Gastroesophageal sphincter (tissue), 4 donors: ENCODE data around the gene CES2. TPM values are rescaled to one million over a fixed set of nuclear protein-coding genes. Genes with fewer than 3 reads are reported as not detected.
"Not testable (repeated sequence)": the region's sequence is repeated elsewhere in the genome, so short reads cannot be mapped to it uniquely, and the experiment has no call there.

Experiments
- ATAC-seq: fragments of 150-250 bp; one replicate; pipeline ENCODE4 v1.9.1; 2016; ENCODE audit warnings: mild to moderate bottlenecking, moderate library complexity
- H3K27ac ChIP-seq, 4 donors: fragments of 200-600 bp; sonication (generic) in 3 of 4; 1 replicate in 3 of 4; 2 replicates in 1 of 4; pipeline ENCODE4 v1.5.1; 2016 to 2019
- H3K27me3 ChIP-seq: fragments of 200-600 bp; sonication (generic); one replicate; pipeline ENCODE4 v1.5.1; 2019
- H3K36me3 ChIP-seq, 2 donors: fragments of 200-600 bp; sonication (generic); one replicate each; pipeline ENCODE4 v1.5.1; 2019; ENCODE audit warnings: control low read depth in 1 of 2
- H3K4me1 ChIP-seq, 3 donors: fragments of 200-600 bp; sonication (generic); 1 replicate in 2 of 3; 2 replicates in 1 of 3; pipeline ENCODE4 v1.5.1; 2016 to 2019; ENCODE audit warnings: control low read depth in 2 of 3
- H3K4me3 ChIP-seq, 2 donors: fragments of 200-600 bp; sonication (generic); one replicate each; pipeline ENCODE4 v1.5.1; 2019; ENCODE audit warnings: mild to moderate bottlenecking in 1 of 2, moderate library complexity in 1 of 2
- H3K9me3 ChIP-seq, 3 donors: fragments of 200-600 bp; sonication (generic); one replicate each; pipeline ENCODE4 v1.5.1; 2017 to 2019; ENCODE audit warnings: control low read depth in 2 of 3
- CTCF ChIP-seq, 4 experiments: fragments of 200-600 bp in 2 of 4; fragments of 450-650 bp in 2 of 4; sonication (generic) in 1 of 4; IDR thresholded peaks; one replicate each; pipeline ENCODE4 v1.5.1; 2017 to 2019; ENCODE audit warnings: antibody characterized with exemption in 4 of 4, mild to moderate bottlenecking in 2 of 4, moderate library complexity in 2 of 4
- EP300 ChIP-seq: sonication (generic); formaldehyde crosslinking; IDR thresholded peaks from one replicate; pipeline ENCODE4 v1.6.1; 2017; ENCODE audit warnings: antibody characterized with exemption, mild to moderate bottlenecking
- POLR2A ChIP-seq, 2 donors: fragments of 450-650 bp; IDR thresholded peaks; one replicate each; pipeline ENCODE4 v1.6.1; 2017; ENCODE audit warnings: antibody characterized with exemption in 2 of 2, mild to moderate bottlenecking in 2 of 2, moderate library complexity in 1 of 2
- POLR2AphosphoS5 ChIP-seq: sonication (generic); formaldehyde crosslinking; IDR thresholded peaks from one replicate; pipeline ENCODE4 v1.6.1; 2017; ENCODE audit warnings: antibody characterized with exemption
- WGBS, 2 donors: methylation state at CpG; one replicate each; pipeline ENCODE4 v1.1.5; 2018; ENCODE audit warnings: low coverage in 1 of 2; 5-methylcytosine and 5-hydroxymethylcytosine counted together
- total RNA-seq, 4 donors: library from RNA; depleted of rRNA; stranded (reverse); fragments of >200 nt; gene quantifications; one replicate each; pipeline ENCODE4 v1.1.0, GENCODE V29; 2016

Gene CES2
- total RNA-seq, 4 donors from 2014 or later, result 25.9 to 32.6 (median 26.3) TPM

- ATAC-seq, result peak; percentile 68
- Histone ChIP-seq H3K27me3 (no peaks in the 10 kb centered on the region), H3K27ac (peak overlapping the region in 3 of 4 donors; percentile 31 to 93 (median 38)), H3K36me3 (peaks cover 0 to 5% of the 10 kb centered on the region in 2 donors), H3K4me3 (no peak overlapping the region), H3K9me3 (no peaks in the 10 kb centered on the region), H3K4me1 (peaks cover 14 to 45% (median 18%) of the 10 kb centered on the region in 3 donors)
- WGBS, 2 donors, result 27 to 51% methylated on average over 6 to 10 of the region's 11 CpGs
- no peak for TF ChIP-seq POLR2A (IDR thresholded peaks at IDR 0.05)
- TF ChIP-seq CTCF (IDR thresholded peaks at IDR 0.05), result peak; percentile 77 to 93 (median 83)
- TF ChIP-seq POLR2AphosphoS5, result no peak
- no peak for TF ChIP-seq EP300
Measured at GRCh38 chr16:66894948-66895688, 40.2 kb upstream of the CES2 start.

- 83 to 94% methylated on average over 3 to 5 of the region's 5 CpGs for WGBS, 2 donors
- H3K27me3 ChIP-seq, result no peaks in the 10 kb centered on the region
- H3K4me1 ChIP-seq, result peaks cover 19 to 50% (median 23%) of the 10 kb centered on the region in 3 donors
- no peaks in the 10 kb centered on the region for H3K9me3 ChIP-seq
- no peak for ATAC-seq
- TF ChIP-seq EP300, result no peak
- no peak for TF ChIP-seq CTCF (IDR thresholded peaks at IDR 0.05)
- no peak for TF ChIP-seq POLR2AphosphoS5
- TF ChIP-seq POLR2A (IDR thresholded peaks at IDR 0.05), result no peak
- H3K36me3 ChIP-seq, result peaks cover 0 to 5% of the 10 kb centered on the region in 2 donors
- no peak overlapping the region for H3K4me3 ChIP-seq
- peak overlapping the region in 3 of 4 donors; percentile 31 to 93 (median 38) for H3K27ac ChIP-seq
Measured at GRCh38 chr16:66895689-66895979, 39.7 kb upstream of the CES2 start.

- peaks cover 21 to 54% (median 27%) of the 10 kb centered on the region in 3 donors for H3K4me1 ChIP-seq
- TF ChIP-seq EP300 (no peak), CTCF (IDR thresholded peaks at IDR 0.05) (no peak), POLR2A (IDR thresholded peaks at IDR 0.05) (no peak), POLR2AphosphoS5 (no peak)
- no peaks in the 10 kb centered on the region for H3K27me3 ChIP-seq
- WGBS, 2 donors, result 90 to 100% methylated on average over 2 of the region's 3 CpGs
- ATAC-seq, result no peak
- peak overlapping the region in 3 of 4 donors; percentile 31 to 93 (median 38) for H3K27ac ChIP-seq
- no peak overlapping the region for H3K4me3 ChIP-seq
- no peaks in the 10 kb centered on the region for H3K9me3 ChIP-seq
- peaks cover 0 to 5% of the 10 kb centered on the region in 2 donors for H3K36me3 ChIP-seq
Measured at GRCh38 chr16:66895999-66896398, 39.3 kb upstream of the CES2 start.

- Histone ChIP-seq H3K27ac (peak overlapping the region in 2 of 4 donors; percentile 47 to 93), H3K4me1 (peaks cover 26 to 60% (median 34%) of the 10 kb centered on the region in 3 donors)
- not testable (repeated sequence) for H3K36me3 ChIP-seq, H3K4me3 ChIP-seq, ATAC-seq, H3K27me3 ChIP-seq, H3K9me3 ChIP-seq
- 74 to 79% methylated on average over 3 to 5 of the region's 5 CpGs for WGBS, 2 donors
Measured at GRCh38 chr16:66896682-66897081, 38.6 kb upstream of the CES2 start.

DNA sequence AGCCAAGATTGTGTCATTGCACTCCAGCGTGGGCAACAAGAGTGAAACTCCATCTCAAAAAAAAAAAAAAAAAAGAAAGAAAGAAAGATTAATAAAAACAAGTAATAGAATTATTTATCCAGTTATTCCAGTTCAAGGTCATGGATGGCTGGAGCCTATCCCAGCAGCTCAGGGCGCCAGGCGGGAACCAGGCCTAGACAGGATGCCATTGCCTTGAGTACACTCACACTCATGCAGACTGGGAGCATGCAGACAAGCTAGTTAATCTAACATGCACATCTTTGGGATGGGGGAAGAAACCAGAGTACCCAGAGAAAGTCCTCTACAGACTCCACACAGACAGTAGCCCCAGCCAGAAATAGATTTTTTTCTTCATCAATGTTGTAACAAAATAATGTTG, 37.1 kb upstream of the CES2 start:
- no peak for TF ChIP-seq EP300
- no peak for TF ChIP-seq POLR2A (IDR thresholded peaks at IDR 0.05)
- no peak for TF ChIP-seq CTCF (IDR thresholded peaks at IDR 0.05)
- TF ChIP-seq POLR2AphosphoS5, result peak; percentile 69
- Histone ChIP-seq H3K9me3 (no peaks in the 10 kb centered on the region), H3K27me3 (no peaks in the 10 kb centered on the region), H3K4me3 (no peak overlapping the region), H3K27ac (peak overlapping the region; percentile 65 to 93 (median 92)), H3K36me3 (no peaks in the 10 kb centered on the region), H3K4me1 (peaks cover 29 to 76% (median 45%) of the 10 kb centered on the region in 3 donors)
- ATAC-seq, result peak; percentile 63
- 11 to 46% methylated on average over 2 to 3 of the region's 3 CpGs for WGBS, 2 donors
